GM12801 (cell line): Measurements from ENCODE around the gene DCTN2.

Experiments used
- TF ChIP-seq, protein P1 (sequence below): IDR thresholded peaks from one replicate; pipeline ENCODE4 v1.5.1; 2011; ENCODE audit warnings: control low read depth; ENCODE audit not compliant: insufficient read length; ENCODE audit errors: extremely low read depth

DCTN2 gene

DNA sequence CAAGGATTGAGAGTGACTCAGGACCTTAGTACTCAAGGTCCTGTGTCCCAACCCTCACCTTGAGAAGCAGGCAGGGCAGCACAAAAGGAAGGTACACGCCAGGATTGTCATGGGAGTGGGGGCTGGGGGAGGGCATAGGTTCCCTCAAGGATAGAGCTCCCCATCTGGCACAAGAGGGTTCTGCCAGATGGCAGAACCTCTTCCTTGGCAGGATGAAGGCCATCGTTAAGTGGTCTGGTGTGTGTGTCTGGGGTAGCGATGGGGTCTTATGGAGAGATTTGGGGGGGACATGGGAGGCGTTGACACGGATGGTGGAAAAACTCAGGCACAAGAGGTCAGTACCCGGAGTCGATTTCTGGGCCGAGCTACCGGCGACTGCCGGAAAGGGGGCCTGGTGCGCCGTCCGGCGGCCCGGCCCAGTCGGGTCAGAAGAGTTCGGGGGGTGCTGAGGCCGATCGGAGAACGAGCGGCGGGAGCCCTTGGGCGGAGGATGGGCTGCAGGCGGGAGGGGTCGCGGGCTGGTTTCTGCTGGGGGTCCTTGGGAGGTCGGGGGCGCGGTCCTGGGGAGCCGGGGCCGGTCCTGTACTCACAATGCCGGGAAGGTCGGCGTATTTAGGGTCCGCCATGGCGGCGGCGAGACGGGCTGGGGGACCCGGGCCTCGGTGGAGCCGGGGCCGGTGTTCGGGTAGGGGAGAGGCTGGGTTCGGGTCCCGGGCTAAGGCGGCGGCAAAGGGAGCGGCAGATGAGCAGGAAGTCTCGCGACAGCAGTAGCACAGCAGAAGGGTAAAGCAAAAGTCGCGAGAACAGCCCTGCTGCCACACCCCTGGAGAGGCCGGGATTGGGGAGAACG, at the start of gene DCTN2:
Gene DCTN2, minus strand, starts transcription at position 755 of the 850 bp plus-strand sequence. Its CDS starts 129 bp downstream, at position 626.
- TF ChIP-seq, protein P1, sequence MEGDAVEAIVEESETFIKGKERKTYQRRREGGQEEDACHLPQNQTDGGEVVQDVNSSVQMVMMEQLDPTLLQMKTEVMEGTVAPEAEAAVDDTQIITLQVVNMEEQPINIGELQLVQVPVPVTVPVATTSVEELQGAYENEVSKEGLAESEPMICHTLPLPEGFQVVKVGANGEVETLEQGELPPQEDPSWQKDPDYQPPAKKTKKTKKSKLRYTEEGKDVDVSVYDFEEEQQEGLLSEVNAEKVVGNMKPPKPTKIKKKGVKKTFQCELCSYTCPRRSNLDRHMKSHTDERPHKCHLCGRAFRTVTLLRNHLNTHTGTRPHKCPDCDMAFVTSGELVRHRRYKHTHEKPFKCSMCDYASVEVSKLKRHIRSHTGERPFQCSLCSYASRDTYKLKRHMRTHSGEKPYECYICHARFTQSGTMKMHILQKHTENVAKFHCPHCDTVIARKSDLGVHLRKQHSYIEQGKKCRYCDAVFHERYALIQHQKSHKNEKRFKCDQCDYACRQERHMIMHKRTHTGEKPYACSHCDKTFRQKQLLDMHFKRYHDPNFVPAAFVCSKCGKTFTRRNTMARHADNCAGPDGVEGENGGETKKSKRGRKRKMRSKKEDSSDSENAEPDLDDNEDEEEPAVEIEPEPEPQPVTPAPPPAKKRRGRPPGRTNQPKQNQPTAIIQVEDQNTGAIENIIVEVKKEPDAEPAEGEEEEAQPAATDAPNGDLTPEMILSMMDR, result no peak

DNA sequence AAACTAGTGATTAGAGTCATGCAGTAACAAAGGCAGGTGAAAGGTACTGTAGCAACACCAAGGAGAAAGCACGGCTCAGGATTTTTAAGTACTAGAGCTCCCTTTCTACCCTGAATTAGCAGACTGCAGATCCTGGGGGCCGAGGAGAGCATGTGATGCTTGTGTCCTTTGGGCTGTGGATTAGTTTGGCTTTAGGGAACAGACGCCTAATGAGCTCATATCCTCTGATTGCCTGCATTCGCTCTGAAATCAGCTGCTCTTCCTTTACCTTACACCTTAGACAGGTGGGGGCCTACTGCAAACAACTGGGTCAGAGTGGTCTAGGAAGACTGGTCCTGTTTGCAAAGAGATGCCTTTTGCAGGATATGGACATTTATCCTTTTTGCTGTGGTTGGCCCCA, 46.2 kb upstream of the DCTN2 start:
- TF ChIP-seq, protein P1, result no peak

DNA sequence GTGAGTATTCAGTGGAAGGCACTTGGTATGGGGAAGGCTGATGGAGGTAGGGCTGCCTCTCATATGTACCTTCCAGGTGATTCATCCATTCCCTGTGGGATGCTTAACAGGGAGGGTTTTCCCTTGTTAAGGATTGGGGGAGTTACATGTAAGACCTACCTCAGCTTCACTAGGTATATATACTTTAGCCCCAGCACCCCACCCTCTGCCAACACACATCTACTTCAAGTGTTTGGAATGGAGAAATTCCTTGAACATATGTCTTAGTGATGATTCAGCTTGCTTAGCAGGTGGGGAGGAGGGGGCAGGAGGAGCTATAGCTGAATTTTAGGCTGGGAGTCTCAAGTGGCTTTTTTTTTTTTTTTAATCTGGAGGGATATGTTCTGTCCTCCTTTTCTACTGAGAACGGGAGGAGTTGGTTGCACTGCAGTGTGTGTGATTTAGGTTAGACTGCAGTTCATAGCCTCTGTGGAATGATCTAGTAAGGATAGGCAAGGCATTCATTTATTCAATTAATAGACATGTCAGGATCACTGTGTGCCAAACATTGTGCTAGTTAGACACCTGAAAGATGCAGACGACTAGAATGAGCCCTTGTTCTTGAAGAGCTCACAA, 45.7 kb upstream of the DCTN2 start:
- TF ChIP-seq, protein P1, result no peak

DNA sequence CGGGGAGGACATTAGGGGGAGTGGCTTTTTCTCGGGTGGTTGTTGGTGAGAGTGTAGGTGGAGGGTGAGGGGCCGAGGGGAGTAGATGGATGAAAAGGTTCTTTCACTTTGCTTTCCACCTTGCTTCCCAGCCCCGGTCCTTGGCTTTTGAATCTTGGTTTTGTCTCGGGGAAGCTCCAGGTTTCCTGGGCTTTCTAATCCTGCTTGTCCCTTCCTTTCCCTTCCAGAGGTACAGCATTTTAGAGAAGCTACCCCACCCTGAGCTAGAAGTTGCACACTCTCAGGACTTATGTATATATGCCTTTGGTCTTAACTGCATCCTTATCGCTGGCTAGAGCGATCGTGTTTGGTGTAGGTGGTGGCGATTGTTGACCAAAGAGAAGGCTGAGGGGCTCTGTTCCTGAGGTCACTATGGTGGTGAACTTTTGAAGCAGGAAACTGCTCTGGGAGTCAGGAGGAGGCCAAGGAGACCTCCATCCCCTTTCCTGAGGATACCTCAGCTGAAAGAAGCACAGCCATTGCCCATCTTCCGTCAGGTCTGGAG, 44.9 kb upstream of the DCTN2 start:
- TF ChIP-seq, protein P1, result no peak

DNA sequence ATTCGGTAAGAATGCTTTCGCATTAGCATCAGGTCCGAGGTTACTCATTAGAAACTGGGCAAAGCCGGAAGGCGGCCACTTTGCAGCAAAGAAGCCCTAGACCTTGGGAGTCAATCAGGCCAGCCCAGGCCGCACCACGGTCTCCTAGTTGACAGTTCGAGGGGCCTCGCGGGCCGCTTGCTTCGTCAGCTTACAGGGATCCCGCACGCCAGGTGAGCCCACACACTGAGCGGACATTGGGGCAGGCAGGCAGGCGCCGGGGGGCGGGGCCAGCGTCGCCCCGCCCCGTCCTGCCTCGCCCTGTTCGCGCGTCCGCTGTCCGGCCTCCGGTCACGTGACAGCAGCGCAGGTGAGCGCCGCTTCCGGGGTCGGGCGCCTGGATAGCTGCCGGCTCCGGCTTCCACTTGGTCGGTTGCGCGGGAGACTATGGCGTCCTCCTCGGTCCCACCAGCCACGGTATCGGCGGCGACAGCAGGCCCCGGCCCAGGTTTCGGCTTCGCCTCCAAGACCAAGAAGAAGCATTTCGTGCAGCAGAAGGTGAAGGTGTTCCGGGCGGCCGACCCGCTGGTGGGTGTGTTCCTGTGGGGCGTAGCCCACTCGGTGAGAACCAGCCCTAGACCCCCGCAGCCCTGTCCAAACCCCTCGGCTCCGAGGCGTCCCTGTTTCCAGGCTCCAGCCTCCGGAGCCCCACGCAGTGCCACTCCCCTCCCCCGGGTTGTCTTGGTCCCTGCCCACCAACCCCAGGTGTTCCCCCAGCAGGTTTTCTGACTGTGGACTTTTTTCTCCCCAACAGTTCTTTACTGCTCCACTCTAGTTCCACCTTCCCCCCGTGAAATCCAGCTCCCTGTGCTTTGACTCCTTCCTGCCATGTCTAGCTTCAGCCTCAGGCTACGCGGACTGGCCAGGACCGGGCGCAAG, 44.1 kb upstream of the DCTN2 start, which contains the start of gene PIP4K2C:
Gene PIP4K2C, plus strand, starts transcription at position 329 of the 918 bp plus-strand sequence. Its CDS starts 98 bp downstream, at position 427.
- TF ChIP-seq, protein P1, result no peak

DNA sequence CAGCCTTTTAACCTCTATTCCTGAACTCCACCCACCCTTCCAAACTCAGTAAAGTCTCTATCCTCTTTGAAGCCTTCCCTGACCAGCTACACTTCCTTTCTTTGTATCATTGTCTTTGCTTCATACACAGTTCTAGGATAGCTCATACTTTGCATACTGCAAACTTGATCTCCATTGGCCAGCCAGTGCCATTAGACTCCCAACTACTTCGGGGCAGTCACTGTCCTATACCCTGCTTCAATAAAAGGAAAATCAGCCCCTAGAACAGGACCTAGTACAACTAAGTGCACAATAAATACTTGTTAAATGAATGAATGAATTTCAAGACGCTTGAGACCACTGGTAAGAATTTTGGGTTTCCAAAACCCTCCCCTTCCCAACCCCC, 43.5 kb upstream of the DCTN2 start:
- TF ChIP-seq, protein P1, result no peak

DNA sequence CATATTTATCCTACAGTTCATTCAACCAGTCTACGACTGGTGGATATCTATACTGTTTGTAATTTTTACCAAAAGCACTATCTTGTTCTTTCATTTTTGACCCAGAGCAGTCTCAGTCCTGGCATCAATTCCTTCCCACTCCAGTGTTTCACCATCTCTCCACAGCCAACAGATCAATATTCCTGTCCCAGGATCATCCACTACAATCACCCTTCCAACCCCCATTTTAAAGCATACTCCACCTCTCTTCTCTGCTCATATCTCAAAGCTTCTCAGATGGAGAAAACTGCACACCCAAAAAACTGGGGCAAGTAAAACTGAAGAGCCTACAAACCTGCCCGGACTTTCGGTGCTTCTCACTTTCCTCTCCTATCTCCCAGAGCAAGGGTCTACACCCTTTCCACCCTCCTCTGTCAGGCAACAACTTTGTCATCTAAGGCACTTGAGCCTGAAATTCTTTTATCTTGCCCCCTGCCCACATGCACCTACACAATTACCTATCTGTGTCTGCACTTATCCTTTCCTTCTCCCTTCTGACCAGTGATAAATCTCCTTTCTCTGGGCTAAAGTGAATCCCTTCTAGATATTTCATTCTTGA, 39.9 kb upstream of the DCTN2 start:
- TF ChIP-seq, protein P1, result no peak
